Brain pericyte (primary cell): ENCODE results near the gene SATL1.
"Not testable (repeated sequence)": the region's sequence is repeated elsewhere in the genome, so short reads cannot be mapped to it uniquely, and the experiment has no call there.

Experiments
- DNase-seq: peaks from one replicate; pipeline ENCODE4 v3.0.0-alpha.2; 2012; ENCODE audit warnings: low read depth, low spot score

Gene SATL1

GRCh38 chrX:85243761-85244449 is at the start of gene SATL1, which contains the start of gene ZNF711:
Gene SATL1, minus strand, starts transcription at chrX:85243779. Its CDS starts 134,811 bp downstream, at chrX:85108968.
Gene ZNF711, plus strand, starts transcription at chrX:85243991. Its CDS starts 3,582 bp downstream, at chrX:85247573.
- DNase-seq, result peak; percentile 27

- no peak for DNase-seq
These were observed 45.6 kb upstream of the SATL1 start for GRCh38 chrX:85288992-85289723.

GRCh38 chrX:85285286-85285685 is 41.7 kb upstream of the SATL1 start:
- DNase-seq, result not testable (repeated sequence)

GRCh38 chrX:85244450-85245211 is 1.1 kb upstream of the SATL1 start:
- no peak for DNase-seq

GRCh38 chrX:85243155-85243554 is 424 bp downstream of the SATL1 start:
- no peak for DNase-seq

GRCh38 chrX:85223359-85223758 is 20.2 kb downstream of the SATL1 start:
- DNase-seq, result no peak

- no peak for DNase-seq
These were observed 22.2 kb downstream of the SATL1 start for GRCh38 chrX:85221361-85221760.

- DNase-seq, result no peak
These were observed 27.6 kb downstream of the SATL1 start for GRCh38 chrX:85215946-85216345.

GRCh38 chrX:85213792-85214530 is 29.6 kb downstream of the SATL1 start:
- no peak for DNase-seq

GRCh38 chrX:85203461-85203970 is 40.1 kb downstream of the SATL1 start:
- no peak for DNase-seq

- no peak for DNase-seq
These were observed 47.3 kb downstream of the SATL1 start for GRCh38 chrX:85196319-85196718.

- DNase-seq, result no peak
These were observed 83.9 kb downstream of the SATL1 start for GRCh38 chrX:85159644-85160043.

GRCh38 chrX:85140964-85141363 is 102.6 kb downstream of the SATL1 start:
- no peak for DNase-seq

- no peak for DNase-seq
These were observed 104.2 kb downstream of the SATL1 start for GRCh38 chrX:85139422-85139821.

- DNase-seq, result no peak
These were observed 107.2 kb downstream of the SATL1 start for GRCh38 chrX:85136409-85136808.

GRCh38 chrX:85115252-85115651 is 128.3 kb downstream of the SATL1 start:
- DNase-seq, result no peak

- no peak for DNase-seq
These were observed 128.8 kb downstream of the SATL1 start for GRCh38 chrX:85114776-85115175.

GRCh38 chrX:85114171-85114570 is 129.4 kb downstream of the SATL1 start:
- no peak for DNase-seq

- no peak for DNase-seq
These were observed 129.8 kb downstream of the SATL1 start for GRCh38 chrX:85113746-85114145.

GRCh38 chrX:85112293-85112692 is 131.3 kb downstream of the SATL1 start:
- no peak for DNase-seq

GRCh38 chrX:85111347-85111746 is 132.2 kb downstream of the SATL1 start:
- DNase-seq, result no peak
